Fibroblast of villous mesenchyme (primary cell): ENCODE data around the gene NTN5. TPM values are rescaled to one million over a fixed set of nuclear protein-coding genes. Genes with fewer than 3 reads are reported as not detected.

Experiments used
- DNase-seq: peaks from one replicate; pipeline ENCODE4 v3.0.0-alpha.2; 2010; ENCODE audit warnings: low read depth
- H3K4me3 ChIP-seq: 2 replicates; pipeline ENCODE4 v1.5.1; 2011; ENCODE audit warnings: low read depth, mild to moderate bottlenecking, low read length
- total RNA-seq: library from RNA; depleted of rRNA; stranded (reverse); fragments of >200 nt; gene quantifications from 2 replicates; pipeline ENCODE4 v1.2.3, GENCODE V29; 2012
- TF ChIP-seq, protein P1 (sequence below): IDR thresholded peaks from 2 replicates; pipeline ENCODE4 v1.5.1; 2012; ENCODE audit warnings: low read depth, mild to moderate bottlenecking, low read length; ENCODE audit not compliant: insufficient read depth

The NTN5 gene
- total RNA-seq, 1 donor = not detected

DNA sequence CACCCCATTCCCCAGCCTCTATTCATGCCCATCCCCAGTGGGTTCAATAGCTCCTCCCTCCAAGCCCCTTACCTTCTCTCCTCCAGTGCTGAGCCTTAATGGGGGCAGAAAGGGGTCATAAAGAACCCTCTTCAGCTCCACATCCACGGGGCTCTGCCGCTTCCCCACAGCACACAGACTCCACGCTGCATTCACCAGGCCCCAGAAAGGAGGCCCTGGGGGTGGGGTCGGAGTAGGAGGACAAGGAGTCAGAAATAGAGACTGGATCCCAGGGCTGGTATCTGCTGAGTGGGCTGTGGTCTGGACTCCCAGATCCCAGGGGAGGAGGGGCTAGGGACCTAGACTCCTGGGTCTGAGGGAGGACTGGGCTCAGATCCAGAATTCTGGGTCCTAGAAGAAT, 28.5 kb downstream of the NTN5 start:
- H3K4me3 ChIP-seq = no peak overlapping the region
- TF ChIP-seq, protein P1, sequence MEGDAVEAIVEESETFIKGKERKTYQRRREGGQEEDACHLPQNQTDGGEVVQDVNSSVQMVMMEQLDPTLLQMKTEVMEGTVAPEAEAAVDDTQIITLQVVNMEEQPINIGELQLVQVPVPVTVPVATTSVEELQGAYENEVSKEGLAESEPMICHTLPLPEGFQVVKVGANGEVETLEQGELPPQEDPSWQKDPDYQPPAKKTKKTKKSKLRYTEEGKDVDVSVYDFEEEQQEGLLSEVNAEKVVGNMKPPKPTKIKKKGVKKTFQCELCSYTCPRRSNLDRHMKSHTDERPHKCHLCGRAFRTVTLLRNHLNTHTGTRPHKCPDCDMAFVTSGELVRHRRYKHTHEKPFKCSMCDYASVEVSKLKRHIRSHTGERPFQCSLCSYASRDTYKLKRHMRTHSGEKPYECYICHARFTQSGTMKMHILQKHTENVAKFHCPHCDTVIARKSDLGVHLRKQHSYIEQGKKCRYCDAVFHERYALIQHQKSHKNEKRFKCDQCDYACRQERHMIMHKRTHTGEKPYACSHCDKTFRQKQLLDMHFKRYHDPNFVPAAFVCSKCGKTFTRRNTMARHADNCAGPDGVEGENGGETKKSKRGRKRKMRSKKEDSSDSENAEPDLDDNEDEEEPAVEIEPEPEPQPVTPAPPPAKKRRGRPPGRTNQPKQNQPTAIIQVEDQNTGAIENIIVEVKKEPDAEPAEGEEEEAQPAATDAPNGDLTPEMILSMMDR = no peak
- no peak for DNase-seq

GRCh38 chr19:48642862-48643261, 30.0 kb downstream of the NTN5 start:
- DNase-seq = no peak
- TF ChIP-seq, protein P1 = no peak
- no peak overlapping the region for H3K4me3 ChIP-seq

DNA sequence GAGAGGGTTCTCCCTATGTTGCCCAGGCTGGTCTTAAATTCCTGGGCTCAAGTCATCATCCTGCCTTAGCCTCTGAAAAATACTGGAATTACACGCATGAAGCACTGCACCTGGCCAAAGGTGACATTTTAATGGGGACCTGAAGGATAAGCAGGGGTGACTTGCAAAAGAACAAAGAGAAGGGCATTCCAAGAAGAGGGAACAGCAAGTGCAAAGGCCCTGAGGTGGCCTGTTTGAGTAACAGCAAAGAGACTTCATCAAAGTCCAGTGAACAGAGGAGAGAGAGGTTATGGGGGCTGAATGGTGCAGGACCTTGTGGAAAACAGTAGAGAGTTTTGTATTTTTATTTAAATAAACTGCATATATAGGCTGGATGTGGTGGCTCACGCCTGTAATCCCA, 31.0 kb downstream of the NTN5 start:
- TF ChIP-seq, protein P1 = no peak
- H3K4me3 ChIP-seq = no peak overlapping the region
- DNase-seq = no peak

DNA sequence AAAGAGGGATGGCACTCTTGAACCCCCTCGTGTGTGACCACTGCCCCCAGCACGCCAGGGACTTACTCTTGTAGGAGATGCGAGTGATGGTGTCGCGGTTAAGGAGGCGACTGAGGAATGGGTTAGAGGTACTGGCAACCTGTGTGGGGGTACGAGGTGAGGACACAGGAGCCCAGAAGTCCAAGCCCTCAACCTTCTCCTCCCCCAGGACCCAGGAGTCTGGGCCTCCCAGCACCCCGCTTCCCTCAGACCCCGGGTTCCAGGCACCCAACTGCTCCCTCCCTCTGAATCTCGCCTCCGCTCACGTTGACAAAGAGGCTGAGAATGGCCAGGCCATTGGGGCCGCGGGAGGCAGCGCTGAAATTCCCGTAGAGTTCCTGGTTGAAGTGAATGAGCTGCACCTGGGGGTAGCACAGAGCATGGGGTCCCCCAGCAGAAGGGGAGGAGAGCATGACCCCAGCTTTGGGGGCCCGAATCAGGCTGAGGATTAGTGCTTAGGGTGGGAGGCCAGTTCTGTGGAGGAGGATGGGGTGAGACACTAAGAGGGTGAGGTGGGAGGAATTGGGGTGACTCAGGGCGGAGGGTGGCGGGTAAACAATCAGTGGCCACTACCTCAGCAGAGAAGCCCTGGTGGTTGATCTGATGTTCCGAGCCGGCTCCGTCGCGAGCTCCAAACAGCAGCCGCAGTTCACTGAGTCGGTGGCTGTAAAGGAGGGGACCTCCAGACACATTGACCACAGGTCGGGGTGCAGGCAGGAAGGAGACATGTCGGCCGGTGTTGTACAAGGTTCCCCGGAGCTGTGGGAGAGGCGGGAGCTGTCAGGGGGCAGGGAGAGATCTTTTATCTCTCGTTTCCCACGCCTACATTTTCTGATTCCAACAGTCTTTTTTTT, 33.1 kb downstream of the NTN5 start:
- TF ChIP-seq, protein P1 = no peak
- no peak for DNase-seq

GRCh38 chr19:48638831-48639381, 33.9 kb downstream of the NTN5 start:
- no peak for DNase-seq
- TF ChIP-seq, protein P1 = no peak
- H3K4me3 ChIP-seq = no peak overlapping the region

More for the DNA sequence above, 33.1 kb downstream of the NTN5 start:
- H3K4me3 ChIP-seq = peak overlapping the region; percentile 43

DNA sequence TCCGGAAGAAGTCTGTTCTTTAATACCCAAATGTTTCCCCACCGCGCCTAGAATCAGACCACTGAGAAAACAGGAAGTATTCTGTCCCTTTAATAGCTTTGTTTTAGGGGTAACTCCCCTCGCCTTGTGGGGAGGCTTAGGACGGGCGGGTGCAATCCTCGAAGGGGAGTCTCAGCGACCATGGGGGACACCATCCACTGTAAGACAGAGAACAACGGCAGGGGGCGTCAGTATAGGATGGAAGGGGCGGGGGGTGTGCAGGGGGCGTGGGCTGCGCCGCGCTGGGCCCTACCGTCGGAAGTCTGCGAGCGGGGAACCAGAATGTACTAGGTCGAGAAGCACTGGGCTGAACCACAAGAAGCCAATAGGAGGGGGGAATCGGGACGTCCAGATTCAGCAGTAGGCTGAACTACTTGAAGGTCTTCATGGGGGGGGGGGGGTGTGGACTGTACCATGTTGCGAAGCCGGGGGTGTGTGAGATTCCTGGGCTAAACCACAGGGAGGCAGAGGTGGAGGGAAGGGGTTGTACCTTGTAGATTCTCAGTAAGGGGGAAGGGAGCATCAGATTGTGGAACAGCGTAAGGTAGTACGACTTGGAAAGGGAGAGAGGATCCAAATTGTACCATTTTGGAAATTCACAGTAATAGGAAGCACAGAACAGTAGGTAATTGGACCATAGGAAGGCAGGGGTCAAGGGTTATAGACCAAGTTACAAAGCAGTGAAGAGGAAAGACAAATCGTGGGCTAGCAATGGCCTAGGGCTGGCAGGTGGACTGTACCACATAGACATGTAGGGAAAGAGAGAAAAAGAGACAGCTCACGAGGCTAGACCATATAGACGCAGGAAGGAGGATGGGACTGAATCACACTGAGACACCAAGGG, 34.6 kb downstream of the NTN5 start:
- DNase-seq = peak; percentile 97

More for the DNA sequence above, 34.6 kb downstream of the NTN5 start:
- H3K4me3 ChIP-seq = peak overlapping the region; percentile 71
- TF ChIP-seq, protein P1 = peak; percentile 5
